Ascending aorta (tissue), 2 donors: ENCODE data around the gene ABCA9. TPM values are rescaled to one million over a fixed set of nuclear protein-coding genes. Genes with fewer than 3 reads are reported as not detected.
A peak's percentile ranks its signal among the peaks of the same experiment; 100 is the strongest.

Source experiments
- DNase-seq, 2 donors: peaks; one replicate each; pipeline ENCODE4 v3.0.0-alpha.2; 2019; ENCODE audit warnings: low spot score in 2 of 2
- H3K27ac ChIP-seq, 2 donors: fragments of 200-600 bp; sonication (generic); one replicate each; pipeline ENCODE4 v1.5.1; 2016 to 2017; ENCODE audit warnings: mild to moderate bottlenecking in 1 of 2
- H3K27me3 ChIP-seq: fragments of 200-600 bp; sonication (generic); one replicate; pipeline ENCODE4 v1.5.1; 2017
- H3K36me3 ChIP-seq, 2 donors: fragments of 200-600 bp; sonication (generic); one replicate each; pipeline ENCODE4 v1.5.1; 2016
- H3K4me1 ChIP-seq, 2 donors: fragments of 200-600 bp; sonication (generic); one replicate each; pipeline ENCODE4 v1.5.1; 2016 to 2017; ENCODE audit warnings: mild to moderate bottlenecking in 1 of 2
- H3K4me3 ChIP-seq, 2 donors: fragments of 200-600 bp; sonication (generic); one replicate each; pipeline ENCODE4 v1.5.1; 2016 to 2017; ENCODE audit warnings: mild to moderate bottlenecking in 1 of 2
- H3K9me3 ChIP-seq, 2 donors: fragments of 200-600 bp; sonication (generic); one replicate each; pipeline ENCODE4 v1.5.1; 2016
- CTCF ChIP-seq, 3 experiments: fragments of 200-600 bp in 2 of 3; fragments of 450-650 bp in 1 of 3; sonication (generic) in 2 of 3; IDR thresholded peaks; one replicate each; pipeline ENCODE4 v1.5.1; 2016 to 2019; ENCODE audit warnings: antibody characterized with exemption in 3 of 3, mild to moderate bottlenecking in 1 of 3, moderate library complexity in 1 of 3
- intact Hi-C: fragments of 100-400 bp; cut with DNase I; formaldehyde crosslinking; loops from one replicate; pipeline ENCODE4 v1.15.1; 2023
- total RNA-seq: library from RNA; depleted of rRNA; stranded (reverse); fragments of >200 nt; gene quantifications from one replicate; pipeline ENCODE4 v1.1.0, GENCODE V29; 2016

ABCA9 gene
- 10.9 TPM for total RNA-seq

GRCh38 chr17:69060822-69061221 lies at the start of gene ABCA9:
ABCA9 (minus strand) TSS chr17:69060927; CDS start chr17:69051126, 9,801 bp downstream.
- H3K9me3 ChIP-seq: no peaks in the 10 kb centered on the region
- TF ChIP-seq CTCF (IDR thresholded peaks at IDR 0.05): no peak
- no peak within 1 kb of the TSS for H3K27ac ChIP-seq

GRCh38 chr17:69105907-69106730 lies 45.4 kb upstream of the ABCA9 start:
- DNase-seq: no peak
- no peak for TF ChIP-seq CTCF (IDR thresholded peaks at IDR 0.05)
- H3K4me3 ChIP-seq: no peak overlapping the region
- H3K36me3 ChIP-seq: no peaks in the 10 kb centered on the region
- H3K27me3 ChIP-seq: no peaks in the 10 kb centered on the region
- H3K9me3 ChIP-seq: no peaks in the 10 kb centered on the region
- H3K27ac ChIP-seq: no peak overlapping the region
- H3K4me1 ChIP-seq: no peaks in the 10 kb centered on the region
- intact Hi-C loops: no loop called here

More at GRCh38 chr17:69060822-69061221, at the start of gene ABCA9:
- DNase-seq: no peak
- Histone ChIP-seq H3K36me3 (no peaks in the 10 kb centered on the region), H3K27me3 (no peaks in the 10 kb centered on the region), H3K4me3 (peak within 1 kb of the TSS in 1 of 2 donors; percentile 21), H3K4me1 (no peaks in the 10 kb centered on the region)
- intact Hi-C loops: no loop called here

GRCh38 chr17:69103557-69104233 lies 43.0 kb upstream of the ABCA9 start:
- H3K4me1 ChIP-seq: no peaks in the 10 kb centered on the region
- no peak overlapping the region for H3K4me3 ChIP-seq
- intact Hi-C loops: no loop called here
- no peak overlapping the region for H3K27ac ChIP-seq
- no peaks in the 10 kb centered on the region for H3K9me3 ChIP-seq
- no peaks in the 10 kb centered on the region for H3K36me3 ChIP-seq
- no peaks in the 10 kb centered on the region for H3K27me3 ChIP-seq
- no peak for DNase-seq
- TF ChIP-seq CTCF (IDR thresholded peaks at IDR 0.05): no peak

GRCh38 chr17:69098625-69099024 lies 37.9 kb upstream of the ABCA9 start:
- no peak for TF ChIP-seq CTCF (IDR thresholded peaks at IDR 0.05)
- Histone ChIP-seq H3K27me3 (no peaks in the 10 kb centered on the region), H3K27ac (no peak overlapping the region), H3K4me3 (no peak overlapping the region), H3K36me3 (no peaks in the 10 kb centered on the region), H3K9me3 (no peaks in the 10 kb centered on the region), H3K4me1 (no peaks in the 10 kb centered on the region)
- DNase-seq: no peak
- intact Hi-C loops: no loop called here

- intact Hi-C loops: no loop called here
- H3K27ac ChIP-seq: no peak overlapping the region
- no peak for DNase-seq
- H3K36me3 ChIP-seq: no peaks in the 10 kb centered on the region
- H3K27me3 ChIP-seq: no peaks in the 10 kb centered on the region
- no peaks in the 10 kb centered on the region for H3K9me3 ChIP-seq
- no peak for TF ChIP-seq CTCF (IDR thresholded peaks at IDR 0.05)
- no peaks in the 10 kb centered on the region for H3K4me1 ChIP-seq
- H3K4me3 ChIP-seq: no peak overlapping the region
Observed at GRCh38 chr17:69096541-69096940, 35.8 kb upstream of the ABCA9 start.
